ENCODE measurements around the gene RAB7A. TPM values are rescaled to one million over a fixed set of nuclear protein-coding genes. Genes with fewer than 3 reads are reported as not detected.

Gene RAB7A
- total and polyA plus RNA-seq, 2 of the 8 experiments (the other 6 are each of a cell fraction or from before 2014, with no cell fraction given) = 179 to 195 TPM

DNA sequence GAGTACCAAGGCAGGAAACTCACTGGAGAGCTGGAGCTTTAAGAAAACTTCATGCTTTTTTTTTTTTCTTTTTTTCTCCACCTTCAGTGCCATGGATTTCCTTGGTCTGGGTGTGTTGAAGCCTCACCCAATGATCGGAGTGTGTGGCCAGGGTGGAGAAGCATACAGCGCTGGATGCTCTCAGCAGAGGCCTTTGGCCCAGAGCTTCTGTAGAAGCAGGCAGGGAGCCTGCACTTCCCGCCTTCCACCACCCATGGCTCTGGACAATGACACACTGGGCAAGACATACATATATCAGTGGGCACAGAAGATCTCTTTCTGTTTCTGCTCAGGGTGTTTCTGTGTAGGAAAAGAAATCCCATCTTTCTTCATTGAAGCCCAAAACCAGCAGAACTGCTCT, 97.6 kb downstream of the RAB7A start (continued):
- TF ChIP-seq, protein P1, sequence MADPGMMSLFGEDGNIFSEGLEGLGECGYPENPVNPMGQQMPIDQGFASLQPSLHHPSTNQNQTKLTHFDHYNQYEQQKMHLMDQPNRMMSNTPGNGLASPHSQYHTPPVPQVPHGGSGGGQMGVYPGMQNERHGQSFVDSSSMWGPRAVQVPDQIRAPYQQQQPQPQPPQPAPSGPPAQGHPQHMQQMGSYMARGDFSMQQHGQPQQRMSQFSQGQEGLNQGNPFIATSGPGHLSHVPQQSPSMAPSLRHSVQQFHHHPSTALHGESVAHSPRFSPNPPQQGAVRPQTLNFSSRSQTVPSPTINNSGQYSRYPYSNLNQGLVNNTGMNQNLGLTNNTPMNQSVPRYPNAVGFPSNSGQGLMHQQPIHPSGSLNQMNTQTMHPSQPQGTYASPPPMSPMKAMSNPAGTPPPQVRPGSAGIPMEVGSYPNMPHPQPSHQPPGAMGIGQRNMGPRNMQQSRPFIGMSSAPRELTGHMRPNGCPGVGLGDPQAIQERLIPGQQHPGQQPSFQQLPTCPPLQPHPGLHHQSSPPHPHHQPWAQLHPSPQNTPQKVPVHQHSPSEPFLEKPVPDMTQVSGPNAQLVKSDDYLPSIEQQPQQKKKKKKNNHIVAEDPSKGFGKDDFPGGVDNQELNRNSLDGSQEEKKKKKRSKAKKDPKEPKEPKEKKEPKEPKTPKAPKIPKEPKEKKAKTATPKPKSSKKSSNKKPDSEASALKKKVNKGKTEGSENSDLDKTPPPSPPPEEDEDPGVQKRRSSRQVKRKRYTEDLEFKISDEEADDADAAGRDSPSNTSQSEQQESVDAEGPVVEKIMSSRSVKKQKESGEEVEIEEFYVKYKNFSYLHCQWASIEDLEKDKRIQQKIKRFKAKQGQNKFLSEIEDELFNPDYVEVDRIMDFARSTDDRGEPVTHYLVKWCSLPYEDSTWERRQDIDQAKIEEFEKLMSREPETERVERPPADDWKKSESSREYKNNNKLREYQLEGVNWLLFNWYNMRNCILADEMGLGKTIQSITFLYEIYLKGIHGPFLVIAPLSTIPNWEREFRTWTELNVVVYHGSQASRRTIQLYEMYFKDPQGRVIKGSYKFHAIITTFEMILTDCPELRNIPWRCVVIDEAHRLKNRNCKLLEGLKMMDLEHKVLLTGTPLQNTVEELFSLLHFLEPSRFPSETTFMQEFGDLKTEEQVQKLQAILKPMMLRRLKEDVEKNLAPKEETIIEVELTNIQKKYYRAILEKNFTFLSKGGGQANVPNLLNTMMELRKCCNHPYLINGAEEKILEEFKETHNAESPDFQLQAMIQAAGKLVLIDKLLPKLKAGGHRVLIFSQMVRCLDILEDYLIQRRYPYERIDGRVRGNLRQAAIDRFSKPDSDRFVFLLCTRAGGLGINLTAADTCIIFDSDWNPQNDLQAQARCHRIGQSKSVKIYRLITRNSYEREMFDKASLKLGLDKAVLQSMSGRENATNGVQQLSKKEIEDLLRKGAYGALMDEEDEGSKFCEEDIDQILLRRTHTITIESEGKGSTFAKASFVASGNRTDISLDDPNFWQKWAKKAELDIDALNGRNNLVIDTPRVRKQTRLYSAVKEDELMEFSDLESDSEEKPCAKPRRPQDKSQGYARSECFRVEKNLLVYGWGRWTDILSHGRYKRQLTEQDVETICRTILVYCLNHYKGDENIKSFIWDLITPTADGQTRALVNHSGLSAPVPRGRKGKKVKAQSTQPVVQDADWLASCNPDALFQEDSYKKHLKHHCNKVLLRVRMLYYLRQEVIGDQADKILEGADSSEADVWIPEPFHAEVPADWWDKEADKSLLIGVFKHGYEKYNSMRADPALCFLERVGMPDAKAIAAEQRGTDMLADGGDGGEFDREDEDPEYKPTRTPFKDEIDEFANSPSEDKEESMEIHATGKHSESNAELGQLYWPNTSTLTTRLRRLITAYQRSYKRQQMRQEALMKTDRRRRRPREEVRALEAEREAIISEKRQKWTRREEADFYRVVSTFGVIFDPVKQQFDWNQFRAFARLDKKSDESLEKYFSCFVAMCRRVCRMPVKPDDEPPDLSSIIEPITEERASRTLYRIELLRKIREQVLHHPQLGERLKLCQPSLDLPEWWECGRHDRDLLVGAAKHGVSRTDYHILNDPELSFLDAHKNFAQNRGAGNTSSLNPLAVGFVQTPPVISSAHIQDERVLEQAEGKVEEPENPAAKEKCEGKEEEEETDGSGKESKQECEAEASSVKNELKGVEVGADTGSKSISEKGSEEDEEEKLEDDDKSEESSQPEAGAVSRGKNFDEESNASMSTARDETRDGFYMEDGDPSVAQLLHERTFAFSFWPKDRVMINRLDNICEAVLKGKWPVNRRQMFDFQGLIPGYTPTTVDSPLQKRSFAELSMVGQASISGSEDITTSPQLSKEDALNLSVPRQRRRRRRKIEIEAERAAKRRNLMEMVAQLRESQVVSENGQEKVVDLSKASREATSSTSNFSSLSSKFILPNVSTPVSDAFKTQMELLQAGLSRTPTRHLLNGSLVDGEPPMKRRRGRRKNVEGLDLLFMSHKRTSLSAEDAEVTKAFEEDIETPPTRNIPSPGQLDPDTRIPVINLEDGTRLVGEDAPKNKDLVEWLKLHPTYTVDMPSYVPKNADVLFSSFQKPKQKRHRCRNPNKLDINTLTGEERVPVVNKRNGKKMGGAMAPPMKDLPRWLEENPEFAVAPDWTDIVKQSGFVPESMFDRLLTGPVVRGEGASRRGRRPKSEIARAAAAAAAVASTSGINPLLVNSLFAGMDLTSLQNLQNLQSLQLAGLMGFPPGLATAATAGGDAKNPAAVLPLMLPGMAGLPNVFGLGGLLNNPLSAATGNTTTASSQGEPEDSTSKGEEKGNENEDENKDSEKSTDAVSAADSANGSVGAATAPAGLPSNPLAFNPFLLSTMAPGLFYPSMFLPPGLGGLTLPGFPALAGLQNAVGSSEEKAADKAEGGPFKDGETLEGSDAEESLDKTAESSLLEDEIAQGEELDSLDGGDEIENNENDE (IDR thresholded peaks at IDR 0.05; ENCODE audit: insufficient replicate concordance, low read length) = no peak
- TF ChIP-seq CBX8 (IDR thresholded peaks at IDR 0.05; ENCODE audit: borderline replicate concordance, low read depth, low read length) (no peak), RAD21 (IDR thresholded peaks at IDR 0.05 in 1 of 2, conservative IDR thresholded peaks at IDR 0.05 in 1 of 2; ENCODE audit: low read depth in 2 of 2, low read length in 2 of 2) (no peak), GTF2F1 (IDR thresholded peaks at IDR 0.05; ENCODE audit: borderline replicate concordance, low read depth, low read length) (no peak), HDAC2 (IDR thresholded peaks at IDR 0.05; ENCODE audit: borderline replicate concordance in 1 of 2, low read depth in 2 of 2, low read length in 2 of 2) (no peak), SUZ12 (IDR thresholded peaks at IDR 0.05; ENCODE audit: low read length) (no peak), CHD1 (IDR thresholded peaks at IDR 0.05; ENCODE audit: low read depth, low read length) (no peak)
- TF ChIP-seq, protein P2, sequence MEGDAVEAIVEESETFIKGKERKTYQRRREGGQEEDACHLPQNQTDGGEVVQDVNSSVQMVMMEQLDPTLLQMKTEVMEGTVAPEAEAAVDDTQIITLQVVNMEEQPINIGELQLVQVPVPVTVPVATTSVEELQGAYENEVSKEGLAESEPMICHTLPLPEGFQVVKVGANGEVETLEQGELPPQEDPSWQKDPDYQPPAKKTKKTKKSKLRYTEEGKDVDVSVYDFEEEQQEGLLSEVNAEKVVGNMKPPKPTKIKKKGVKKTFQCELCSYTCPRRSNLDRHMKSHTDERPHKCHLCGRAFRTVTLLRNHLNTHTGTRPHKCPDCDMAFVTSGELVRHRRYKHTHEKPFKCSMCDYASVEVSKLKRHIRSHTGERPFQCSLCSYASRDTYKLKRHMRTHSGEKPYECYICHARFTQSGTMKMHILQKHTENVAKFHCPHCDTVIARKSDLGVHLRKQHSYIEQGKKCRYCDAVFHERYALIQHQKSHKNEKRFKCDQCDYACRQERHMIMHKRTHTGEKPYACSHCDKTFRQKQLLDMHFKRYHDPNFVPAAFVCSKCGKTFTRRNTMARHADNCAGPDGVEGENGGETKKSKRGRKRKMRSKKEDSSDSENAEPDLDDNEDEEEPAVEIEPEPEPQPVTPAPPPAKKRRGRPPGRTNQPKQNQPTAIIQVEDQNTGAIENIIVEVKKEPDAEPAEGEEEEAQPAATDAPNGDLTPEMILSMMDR (IDR thresholded peaks at IDR 0.05; ENCODE audit: control extremely low read depth in 1 of 3, insufficient read depth in 1 of 3, low read depth in 1 of 3, low read length in 3 of 3) = no peak

Measured in H1 (cell line).